SK-N-SH treated with all-trans-retinoic acid at 6 μM for 48 hours (cell line): ENCODE data around the gene TMEM35A.

Experiments
- ISL1 ChIP-seq: fragments of 250-450 bp; sonication (Bioruptor Pico); IDR thresholded peaks from 2 replicates; pipeline ENCODE4 v2.1.2; 2022; ENCODE audit warnings: mild to moderate bottlenecking, moderate library complexity
- PPARA ChIP-seq: fragments of 250-450 bp; sonication (Bioruptor Pico); IDR thresholded peaks from 2 replicates; pipeline ENCODE4 v1.5.0; 2020; ENCODE audit warnings: mild to moderate bottlenecking, borderline replicate concordance
- RARB ChIP-seq: fragments of 250-450 bp; sonication (Bioruptor Pico); IDR thresholded peaks from 2 replicates; pipeline ENCODE4 v1.8.0; 2021; ENCODE audit warnings: mild to moderate bottlenecking, moderate library complexity
- TCF4 ChIP-seq: fragments of 250-450 bp; sonication (Bioruptor Pico); IDR thresholded peaks from 2 replicates; pipeline ENCODE4 v1.8.0; 2021; ENCODE audit warnings: mild to moderate bottlenecking, moderate library complexity, borderline replicate concordance
- ZNF70 ChIP-seq: fragments of 450-650 bp; formaldehyde crosslinking; IDR thresholded peaks from 2 replicates; pipeline ENCODE4 v1.5.0; 2020; ENCODE audit warnings: mild to moderate bottlenecking, moderate library complexity
- TF ChIP-seq, protein P1 (sequence below): fragments of 250-450 bp; sonication (Bioruptor Pico); IDR thresholded peaks from 2 replicates; pipeline ENCODE4 v1.8.0; 2020; ENCODE audit warnings: mild to moderate bottlenecking, moderate library complexity, borderline replicate concordance

DNA sequence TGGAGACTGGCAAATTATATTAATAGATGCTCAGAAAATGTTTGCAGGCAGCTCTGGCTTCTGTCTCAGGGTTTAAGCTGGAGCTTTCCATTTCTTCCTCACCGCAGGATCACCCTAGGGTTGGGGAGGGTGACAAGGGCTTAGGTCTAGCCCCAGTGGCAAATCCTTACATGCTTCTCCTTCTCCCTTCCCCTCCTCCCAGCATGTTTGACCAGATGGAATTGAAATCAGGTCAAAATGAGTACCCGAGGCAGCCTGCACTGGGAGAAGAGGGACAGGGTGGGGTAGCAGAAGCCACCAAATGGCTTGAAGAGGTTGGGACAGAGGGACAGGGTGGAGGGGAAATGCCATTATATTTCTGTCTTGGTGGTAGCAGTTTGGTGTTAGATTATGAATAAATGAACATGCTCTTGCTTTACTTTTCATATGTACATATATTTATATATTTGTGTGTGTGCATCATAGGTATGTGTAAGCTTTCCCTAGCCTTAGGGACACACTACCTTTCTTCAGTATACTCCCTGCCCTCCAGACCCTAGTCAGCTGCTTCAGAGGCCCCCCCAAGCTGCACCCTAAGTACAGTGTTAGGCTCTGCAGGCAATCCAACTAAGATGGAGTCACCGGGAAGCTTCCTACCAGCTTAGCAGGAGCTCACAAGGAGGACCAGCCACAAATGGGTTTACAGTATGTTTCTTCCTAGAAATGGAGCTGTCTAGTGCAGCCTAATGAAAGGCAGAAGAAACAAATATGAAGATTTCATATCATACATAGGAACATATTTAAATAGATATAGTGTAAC is 1.8 kb downstream of the TMEM35A start:
- TF ChIP-seq TCF4 (CRISPR knock-in tag) (no peak), RARB (CRISPR knock-in tag) (no peak), ISL1 (CRISPR knock-in tag) (no peak), ZNF70 (CRISPR knock-in tag) (no peak), PPARA (CRISPR knock-in tag) (no peak)
- TF ChIP-seq, protein P1, sequence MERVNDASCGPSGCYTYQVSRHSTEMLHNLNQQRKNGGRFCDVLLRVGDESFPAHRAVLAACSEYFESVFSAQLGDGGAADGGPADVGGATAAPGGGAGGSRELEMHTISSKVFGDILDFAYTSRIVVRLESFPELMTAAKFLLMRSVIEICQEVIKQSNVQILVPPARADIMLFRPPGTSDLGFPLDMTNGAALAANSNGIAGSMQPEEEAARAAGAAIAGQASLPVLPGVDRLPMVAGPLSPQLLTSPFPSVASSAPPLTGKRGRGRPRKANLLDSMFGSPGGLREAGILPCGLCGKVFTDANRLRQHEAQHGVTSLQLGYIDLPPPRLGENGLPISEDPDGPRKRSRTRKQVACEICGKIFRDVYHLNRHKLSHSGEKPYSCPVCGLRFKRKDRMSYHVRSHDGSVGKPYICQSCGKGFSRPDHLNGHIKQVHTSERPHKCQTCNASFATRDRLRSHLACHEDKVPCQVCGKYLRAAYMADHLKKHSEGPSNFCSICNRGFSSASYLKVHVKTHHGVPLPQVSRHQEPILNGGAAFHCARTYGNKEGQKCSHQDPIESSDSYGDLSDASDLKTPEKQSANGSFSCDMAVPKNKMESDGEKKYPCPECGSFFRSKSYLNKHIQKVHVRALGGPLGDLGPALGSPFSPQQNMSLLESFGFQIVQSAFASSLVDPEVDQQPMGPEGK (CRISPR knock-in tag): no peak
